ENCODE results near the gene CEP20. TPM values are rescaled to one million over a fixed set of nuclear protein-coding genes. Genes with fewer than 3 reads are reported as not detected.

CEP20 gene
- 8.6 and 13.2 TPM in 2 replicates for total RNA-seq (2013; cell fraction: nucleolus; rRNA removed)
- total RNA-seq (2014; rRNA removed) (38.0 and 43.8 TPM in 2 replicates), total RNA-seq (2014; rRNA removed; fragmentation: Illumina TruSeq; extraction: Trizol) (52.1 and 53.0 TPM in 2 replicates), total RNA-seq (2021) (30.5 and 33.4 TPM in 2 replicates), polyA plus RNA-seq (2011; rRNA removed) (57.8 and 87.4 TPM in 2 replicates), polyA plus RNA-seq (2014; fragmentation: Illumina TruSeq; extraction: Trizol) (52.2 and 70.3 TPM in 2 replicates), polyA plus RNA-seq (2014; fragmentation: Nextera tagmentation; extraction: Ambion mirVana) (10 to 100 TPM; 52.2 to 55.2 TPM), polyA plus RNA-seq (2014; rRNA removed) (23.6 and 33.7 TPM in 2 replicates), polyA plus RNA-seq (2016; fragmentation: Nextera tagmentation; extraction: Ambion mirVana) (10 to 100 TPM; 53.4 to 53.9 TPM), polyA minus RNA-seq (2011; rRNA and poly(A)+ RNA removed) (19.6 and 49.7 TPM in 2 replicates), Bru-seq, nascent RNA (percentile 81 among the genes with signal in this experiment), BruChase-seq, experiment 1, labeled RNA remaining after a 6-hour chase (percentile 84 among the genes with signal in this experiment), BruChase-seq, experiment 2, labeled RNA remaining after a 2-hour chase (percentile 84 among the genes with signal in this experiment)
- 18.6 TPM for polyA plus RNA-seq (2011; ENCODE audit: low read depth)
- 15.4 and 20.0 TPM in 2 replicates for polyA plus RNA-seq (2011; cell fraction: cytosol; rRNA removed)
- 5.6 and 7.0 TPM in 2 replicates for polyA plus RNA-seq (2011; cell fraction: nucleus; rRNA removed)
- polyA plus RNA-seq (2012), result 25.1 and 34.2 TPM in 2 replicates
- polyA minus RNA-seq (2011; cell fraction: cytosol; rRNA and poly(A)+ RNA removed), result 9.8 and 10.8 TPM in 2 replicates
- 1.2 and 3.8 TPM in 2 replicates for polyA minus RNA-seq (2011; cell fraction: nucleus; rRNA and poly(A)+ RNA removed)
- long read RNA-seq, experiment 1, transcript FOPNL-201 (5 exons, 2,275 nt), result major isoform, 32 of 43 reads
- long read RNA-seq, experiment 1, partial matches to known transcripts, result 3 of 43 reads
- long read RNA-seq, experiment 1, other reads (novel, unspliced or antisense), result 4 of 43 reads
- long read RNA-seq, experiment 2, transcript FOPNL-207 (4 exons, 530 nt), result minor isoform, 5 of 207 reads
- long read RNA-seq, experiment 2, transcript FOPNL-201 (5 exons, 2,275 nt), result major isoform, 153 of 207 reads
- long read RNA-seq, experiment 2, transcript FOPNL-208 (4 exons, 565 nt), result minor isoform, 11 of 207 reads
- long read RNA-seq, experiment 2, partial matches to known transcripts, result 8 of 207 reads
- long read RNA-seq, experiment 2, other reads (novel, unspliced or antisense), result 26 of 207 reads

- ChIA-PET SMC1A (ENCODE audit: uncharacterized antibody, unreplicated experiment) (interaction anchor here (0.9 to 3.8 kb wide), 19 partner anchors 9 to 239 kb away, joined by 3 to 37 read pairs (median 5); no protein-coding TSS in a partner anchor), RAD21 (ENCODE audit: unreplicated experiment) (interaction anchor here (0.6 to 2.4 kb wide), 21 partner anchors 8 to 239 kb away, joined by 3 to 28 read pairs (median 4); no protein-coding TSS in a partner anchor), POLR2A (interaction anchor here (0.6 to 2.8 kb wide), 19 partner anchors 9 to 247 kb away, joined by 3 to 18 read pairs (median 5); partner anchors contain the start of gene NDE1), CTCF (interaction anchor here (0.6 to 3.5 kb wide), 13 partner anchors 9 to 1245 kb away, joined by 3 to 29 read pairs (median 3); no protein-coding TSS in a partner anchor)
- Histone ChIP-seq H3K36me3 (ENCODE audit: control insufficient read depth in 2 of 2, insufficient read depth in 2 of 2, low read length in 1 of 2) (no peaks in the 10 kb centered on the region), H4K20me1 (ENCODE audit: control insufficient read depth, insufficient read depth) (no peaks in the 10 kb centered on the region), H3K27me3 (replicated peaks in 1 of 2; ENCODE audit: control insufficient read depth in 2 of 2, insufficient read depth in 2 of 2, low read length in 1 of 2) (no peaks in the 10 kb centered on the region), H3K4me2 (ENCODE audit: control insufficient read depth, insufficient read depth) (peak within 1 kb of the TSS; percentile 56), H3K79me2 (ENCODE audit: control insufficient read depth, insufficient read depth, low read length) (peaks cover 33% of the 10 kb centered on the region), H3K27ac (ENCODE audit: control insufficient read depth, insufficient read depth) (peak within 1 kb of the TSS; percentile 87), H3K4me3 (peak within 1 kb of the TSS; percentile 96), H3K9ac (ENCODE audit: control insufficient read depth, insufficient read depth, low read length) (peak within 1 kb of the TSS; percentile 92), H3K4me1 (ENCODE audit: control insufficient read depth, insufficient read depth, low read length) (peaks cover 10% of the 10 kb centered on the region), H3K9me3 (replicated peaks; ENCODE audit: control insufficient read depth, insufficient read depth, low read length) (no peaks in the 10 kb centered on the region), H2AFZ (ENCODE audit: control insufficient read depth, low read depth, low read length) (peak within 1 kb of the TSS; percentile 95)
- under 1% methylated on average over 41 of the region's 41 CpGs for WGBS (ENCODE audit: insufficient coverage, insufficient replicate concordance, low lambda C conversion rate, missing lambda C conversion rate)
- peak; percentile 95 for DNase-seq (ENCODE audit: low read depth, low spot score)
- in situ Hi-C loops (cut with MboI) (no loop called here), intact Hi-C loops (cut with micrococcal nuclease; ENCODE audit: unreplicated experiment) (loop anchor here (5.0 to 10.0 kb wide), 2 partner anchors 59 to 146 kb away; partner anchors contain the start of gene ABCC1)
- peak; percentile 98 for FAIRE-seq
- peak; percentile 100 for ATAC-seq
- TSS peak; percentile 85 for BruUV-seq (replicated peaks)
- TF ChIP-seq CEBPZ (IDR thresholded peaks at IDR 0.05; ENCODE audit: low read depth, low read length) (no peak), ZNF622 (IDR thresholded peaks at IDR 0.05) (no peak), RCOR1 (conservative IDR thresholded peaks at IDR 0.05; ENCODE audit: low read depth, low read length) (no peak), BRCA1 (IDR thresholded peaks at IDR 0.05; ENCODE audit: low read depth, low read length) (no peak), TARDBP (IDR thresholded peaks at IDR 0.05; ENCODE audit: borderline replicate concordance) (no peak), BACH1 (IDR thresholded peaks at IDR 0.05; ENCODE audit: borderline replicate concordance) (no peak), MTA3 (IDR thresholded peaks at IDR 0.05; ENCODE audit: borderline replicate concordance, low read length) (no peak), MEF2B (IDR thresholded peaks at IDR 0.05; ENCODE audit: partially characterized antibody, poor library complexity, severe bottlenecking) (no peak), SIN3A (IDR thresholded peaks at IDR 0.05; ENCODE audit: low read depth, low read length) (peak; percentile 73; the same call in 1 of the 2 replicates), ZSCAN29 (IDR thresholded peaks at IDR 0.05) (no peak), YY1 (IDR thresholded peaks at IDR 0.05; ENCODE audit: low read depth, low read length) (peak; percentile 98), ZZZ3 (IDR thresholded peaks at IDR 0.05; ENCODE audit: control insufficient read depth, insufficient read length, low read depth) (no peak), ZBED1 (IDR thresholded peaks at IDR 0.05; ENCODE audit: borderline replicate concordance) (no peak), SMAD1 (IDR thresholded peaks at IDR 0.05; ENCODE audit: low read depth, partially characterized antibody) (no peak), ATF3 (IDR thresholded peaks at IDR 0.05; ENCODE audit: borderline replicate concordance, extremely low read depth, low read depth, low read length) (no peak)
These were observed at the start of gene CEP20 for GRCh38 chr16:15888072-15888976. TSS of gene CEP20 (minus strand) at chr16:15888603. CDS start at chr16:15888585, 18 bp downstream.
